Skeletal muscle satellite cell (primary cell): ENCODE data around the gene COMMD10.

Source experiments
- H3K27me3 ChIP-seq: 2 replicates; pipeline ENCODE4 v1.7.0; 2013; ENCODE audit warnings: low read length; ENCODE audit not compliant: control insufficient read depth, insufficient read depth
- H3K36me3 ChIP-seq: 2 replicates; pipeline ENCODE4 v1.7.0; 2013; ENCODE audit warnings: mild to moderate bottlenecking, control low read depth, low read length; ENCODE audit not compliant: insufficient read depth
- H3K4me1 ChIP-seq: 2 replicates; pipeline ENCODE4 v1.7.0; 2013; ENCODE audit warnings: low read length; ENCODE audit not compliant: control insufficient read depth, insufficient read depth
- H3K4me2 ChIP-seq: 2 replicates; pipeline ENCODE4 v1.7.0; 2013; ENCODE audit warnings: mild to moderate bottlenecking, low read length
- H3K4me3 ChIP-seq: 2 replicates; pipeline ENCODE4 v1.7.0; 2013; ENCODE audit warnings: low read length
- H3K9ac ChIP-seq: 2 replicates; pipeline ENCODE4 v1.7.0; 2013; ENCODE audit warnings: mild to moderate bottlenecking, low read depth, low read length, moderate library complexity
- H3K9me3 ChIP-seq: replicated peaks from 2 replicates; pipeline ENCODE4 v1.7.0; 2013; ENCODE audit warnings: mild to moderate bottlenecking, control low read depth, low read length

COMMD10 gene

GRCh38 chr5:116272281-116272941, 187.6 kb downstream of the COMMD10 start:
- H3K9me3 ChIP-seq, result no peaks in the 10 kb centered on the region
- H3K4me3 ChIP-seq, result no peak overlapping the region
- no peaks in the 10 kb centered on the region for H3K4me1 ChIP-seq
- H3K9ac ChIP-seq, result no peak overlapping the region
- H3K36me3 ChIP-seq, result no peaks in the 10 kb centered on the region
- no peaks in the 10 kb centered on the region for H3K27me3 ChIP-seq
- no peak overlapping the region for H3K4me2 ChIP-seq

- Histone ChIP-seq H3K36me3 (no peaks in the 10 kb centered on the region), H3K9ac (no peak overlapping the region), H3K27me3 (no peaks in the 10 kb centered on the region), H3K4me2 (no peak overlapping the region), H3K9me3 (no peaks in the 10 kb centered on the region), H3K4me3 (no peak overlapping the region), H3K4me1 (no peaks in the 10 kb centered on the region)
Observed at GRCh38 chr5:116273448-116274242, 188.8 kb downstream of the COMMD10 start.

- H3K4me1 ChIP-seq, result no peaks in the 10 kb centered on the region
- H3K36me3 ChIP-seq, result no peaks in the 10 kb centered on the region
- H3K9me3 ChIP-seq, result no peaks in the 10 kb centered on the region
- no peaks in the 10 kb centered on the region for H3K27me3 ChIP-seq
- no peak overlapping the region for H3K9ac ChIP-seq
- H3K4me3 ChIP-seq, result no peak overlapping the region
- no peak overlapping the region for H3K4me2 ChIP-seq
Observed at GRCh38 chr5:116274251-116274650, 189.4 kb downstream of the COMMD10 start.

GRCh38 chr5:116275282-116275681, 190.5 kb downstream of the COMMD10 start:
- H3K9me3 ChIP-seq, result no peaks in the 10 kb centered on the region
- H3K4me2 ChIP-seq, result no peak overlapping the region
- H3K36me3 ChIP-seq, result no peaks in the 10 kb centered on the region
- no peaks in the 10 kb centered on the region for H3K27me3 ChIP-seq
- no peaks in the 10 kb centered on the region for H3K4me1 ChIP-seq
- no peak overlapping the region for H3K4me3 ChIP-seq
- no peak overlapping the region for H3K9ac ChIP-seq

- Histone ChIP-seq H3K9ac (no peak overlapping the region), H3K4me2 (no peak overlapping the region), H3K36me3 (no peaks in the 10 kb centered on the region), H3K27me3 (no peaks in the 10 kb centered on the region), H3K4me1 (no peaks in the 10 kb centered on the region), H3K4me3 (no peak overlapping the region), H3K9me3 (no peaks in the 10 kb centered on the region)
Observed at GRCh38 chr5:116276952-116277351, 192.1 kb downstream of the COMMD10 start.

- no peaks in the 10 kb centered on the region for H3K36me3 ChIP-seq
- H3K4me3 ChIP-seq, result no peak overlapping the region
- H3K4me1 ChIP-seq, result no peaks in the 10 kb centered on the region
- no peaks in the 10 kb centered on the region for H3K27me3 ChIP-seq
- H3K9me3 ChIP-seq, result no peaks in the 10 kb centered on the region
- no peak overlapping the region for H3K4me2 ChIP-seq
- no peak overlapping the region for H3K9ac ChIP-seq
Observed at GRCh38 chr5:116280149-116280803, 195.5 kb downstream of the COMMD10 start.

- no peak overlapping the region for H3K4me3 ChIP-seq
- H3K4me2 ChIP-seq, result no peak overlapping the region
- H3K4me1 ChIP-seq, result no peaks in the 10 kb centered on the region
- H3K36me3 ChIP-seq, result no peaks in the 10 kb centered on the region
- H3K27me3 ChIP-seq, result no peaks in the 10 kb centered on the region
- no peak overlapping the region for H3K9ac ChIP-seq
- H3K9me3 ChIP-seq, result no peaks in the 10 kb centered on the region
Observed at GRCh38 chr5:116281309-116281708, 196.5 kb downstream of the COMMD10 start.

GRCh38 chr5:116288524-116288923, 203.7 kb downstream of the COMMD10 start:
- Histone ChIP-seq H3K4me3 (no peak overlapping the region), H3K9me3 (no peaks in the 10 kb centered on the region), H3K4me2 (no peak overlapping the region), H3K27me3 (no peaks in the 10 kb centered on the region), H3K36me3 (no peaks in the 10 kb centered on the region), H3K4me1 (no peaks in the 10 kb centered on the region), H3K9ac (no peak overlapping the region)

- no peaks in the 10 kb centered on the region for H3K9me3 ChIP-seq
- no peak overlapping the region for H3K4me3 ChIP-seq
- no peaks in the 10 kb centered on the region for H3K36me3 ChIP-seq
- no peak overlapping the region for H3K4me2 ChIP-seq
- H3K4me1 ChIP-seq, result no peaks in the 10 kb centered on the region
- no peak overlapping the region for H3K9ac ChIP-seq
- no peaks in the 10 kb centered on the region for H3K27me3 ChIP-seq
Observed at GRCh38 chr5:116289276-116289675, 204.5 kb downstream of the COMMD10 start.

GRCh38 chr5:116291271-116291670, 206.4 kb downstream of the COMMD10 start:
- no peaks in the 10 kb centered on the region for H3K27me3 ChIP-seq
- H3K36me3 ChIP-seq, result no peaks in the 10 kb centered on the region

GRCh38 chr5:116292321-116292720, 207.5 kb downstream of the COMMD10 start:
- Histone ChIP-seq H3K4me3 (no peak overlapping the region), H3K9ac (no peak overlapping the region), H3K4me2 (no peak overlapping the region), H3K36me3 (no peaks in the 10 kb centered on the region), H3K4me1 (no peaks in the 10 kb centered on the region), H3K27me3 (no peaks in the 10 kb centered on the region), H3K9me3 (no peaks in the 10 kb centered on the region)

More at GRCh38 chr5:116291271-116291670, 206.4 kb downstream of the COMMD10 start:
- Histone ChIP-seq H3K9me3 (no peaks in the 10 kb centered on the region), H3K4me1 (no peaks in the 10 kb centered on the region), H3K4me2 (no peak overlapping the region), H3K4me3 (no peak overlapping the region), H3K9ac (no peak overlapping the region)
